Naive B cell (primary cell): ENCODE measurements around the gene RREB1. TPM values are rescaled to one million over a fixed set of nuclear protein-coding genes. Genes with fewer than 3 reads are reported as not detected.

Experiments used
- ATAC-seq, 2 donors: fragments of 150-1000 bp; cut with Tn5 transposase; 2 replicates each; pipeline ENCODE4 v1.10.0; 2021; ENCODE audit warnings: low read depth in 2 of 2, mild to moderate bottlenecking in 2 of 2, moderate library complexity in 2 of 2
- DNase-seq: peaks from one replicate; pipeline ENCODE4 v3.0.0; 2022
- H3K27ac Mint-ChIP-seq, 6 donors: one replicate each; pipeline ENCODE4 v1.8.0; 2020 to 2022; ENCODE audit warnings: mild to moderate bottlenecking in 6 of 6, mixed read lengths in 6 of 6, moderate library complexity in 5 of 6, inconsistent platforms in 2 of 6
- H3K27me3 Mint-ChIP-seq, 3 donors: one replicate each; pipeline ENCODE4 v1.8.0; 2021 to 2022; ENCODE audit warnings: mixed read lengths in 3 of 3, mild to moderate bottlenecking in 1 of 3
- H3K36me3 Mint-ChIP-seq, 2 donors: one replicate each; pipeline ENCODE4 v1.8.0; 2020 to 2022; ENCODE audit warnings: mixed read lengths in 2 of 2, inconsistent platforms in 1 of 2, mild to moderate bottlenecking in 1 of 2
- H3K4me1 Mint-ChIP-seq, 3 donors: one replicate each; pipeline ENCODE4 v1.8.0; 2020 to 2022; ENCODE audit warnings: mixed read lengths in 3 of 3, inconsistent platforms in 1 of 3, mild to moderate bottlenecking in 1 of 3, moderate library complexity in 1 of 3
- H3K4me3 Mint-ChIP-seq, 8 donors: one replicate each; pipeline ENCODE4 v1.8.0; 2020 to 2022; ENCODE audit warnings: mild to moderate bottlenecking in 8 of 8, mixed read lengths in 8 of 8, moderate library complexity in 8 of 8, inconsistent platforms in 2 of 8
- H3K9me3 Mint-ChIP-seq, 7 donors: one replicate each; pipeline ENCODE4 v1.8.0; 2020 to 2022; ENCODE audit warnings: mixed read lengths in 7 of 7, mild to moderate bottlenecking in 5 of 7, inconsistent platforms in 2 of 7, moderate library complexity in 1 of 7
- polyA plus RNA-seq, 6 donors: library from polyadenylated mRNA; unstranded; fragments of 300-500 nt; fragmentation: Illumina TruSeq; gene quantifications; one replicate each; pipeline ENCODE4 v1.2.3, GENCODE V29; 2021; ENCODE audit warnings: low read depth in 6 of 6

Gene RREB1
- polyA plus RNA-seq, 6 donors from 2014 or later, result 1.5 to 9.9 (median 5.2) TPM

GRCh38 chr6:7172649-7173048 lies 64.9 kb downstream of the RREB1 start:
- Mint-ChIP-seq H3K27ac (peak overlapping the region in 1 of 6 donors; percentile 37), H3K27me3 (no peaks in the 10 kb centered on the region), H3K36me3 (no peaks in the 10 kb centered on the region), H3K4me1 (peaks cover 34 to 64% (median 46%) of the 10 kb centered on the region in 3 donors), H3K9me3 (no peaks in the 10 kb centered on the region), H3K4me3 (no peak overlapping the region)
- DNase-seq (no peak), ATAC-seq (no peak)

- Mint-ChIP-seq H3K4me3 (no peak overlapping the region), H3K27me3 (no peaks in the 10 kb centered on the region), H3K4me1 (peaks cover 25 to 53% (median 32%) of the 10 kb centered on the region in 3 donors), H3K36me3 (peaks cover 0 to 2% of the 10 kb centered on the region in 2 donors), H3K9me3 (no peaks in the 10 kb centered on the region), H3K27ac (peak overlapping the region in 4 of 6 donors; percentile 1 to 94 (median 24))
- ATAC-seq (no peak), DNase-seq (no peak)
These were observed 66.2 kb downstream of the RREB1 start for GRCh38 chr6:7173843-7174503.

DNA sequence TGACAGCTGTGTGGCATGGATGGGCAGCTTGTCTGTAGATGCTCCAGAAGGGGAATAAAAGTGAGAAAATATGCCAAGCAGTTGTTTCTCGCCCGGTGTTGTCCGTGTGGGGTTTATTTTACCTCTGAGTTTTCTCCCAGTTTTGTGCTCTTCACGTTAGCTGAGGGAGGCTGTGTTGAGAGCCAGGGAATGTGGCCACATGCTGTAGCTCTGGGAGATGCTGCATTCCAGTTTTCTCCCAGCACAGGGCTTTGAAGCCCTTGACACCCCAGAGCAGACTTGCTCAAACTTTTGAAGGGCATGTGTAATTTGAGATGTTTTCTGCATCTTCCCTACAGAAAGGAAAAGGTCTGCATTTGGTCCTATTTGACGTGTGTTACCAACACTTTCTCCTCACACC lies 67.7 kb downstream of the RREB1 start:
- DNase-seq, result no peak
- Mint-ChIP-seq H3K4me1 (peaks cover 17 to 38% (median 26%) of the 10 kb centered on the region in 3 donors), H3K4me3 (no peak overlapping the region), H3K27me3 (no peaks in the 10 kb centered on the region), H3K36me3 (peaks cover 5 to 8% of the 10 kb centered on the region in 2 donors), H3K27ac (peak overlapping the region in 1 of 6 donors; percentile 72), H3K9me3 (no peaks in the 10 kb centered on the region)
- ATAC-seq, result no peak

DNA sequence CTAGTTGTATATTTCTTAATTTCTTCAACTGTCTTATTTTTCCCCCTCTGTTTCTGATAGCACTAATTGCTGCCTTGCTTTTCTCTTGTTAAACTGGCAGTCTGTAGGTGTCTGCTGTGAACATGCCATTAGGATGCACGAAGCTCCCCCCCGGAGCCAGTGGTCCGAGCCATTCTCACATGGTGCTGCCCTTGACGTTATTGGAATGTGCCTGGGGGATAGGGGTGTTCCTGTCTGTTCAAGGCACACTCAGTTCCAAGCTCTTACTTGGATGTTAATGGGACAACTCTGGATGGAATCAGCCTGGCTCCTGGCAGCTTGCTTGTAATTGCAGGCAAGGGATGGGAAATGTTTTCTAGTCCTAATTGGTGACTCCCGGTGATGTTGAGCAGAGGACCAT lies 68.4 kb downstream of the RREB1 start:
- H3K27me3 Mint-ChIP-seq, result no peaks in the 10 kb centered on the region
- H3K27ac Mint-ChIP-seq, result peak overlapping the region in 2 of 6 donors; percentile 26 to 48
- peaks cover 12 to 16% of the 10 kb centered on the region in 2 donors for H3K36me3 Mint-ChIP-seq
- H3K4me3 Mint-ChIP-seq, result no peak overlapping the region
- no peak for DNase-seq
- no peak for ATAC-seq
- peaks cover 12 to 30% (median 19%) of the 10 kb centered on the region in 3 donors for H3K4me1 Mint-ChIP-seq
- no peaks in the 10 kb centered on the region for H3K9me3 Mint-ChIP-seq

- DNase-seq (no peak), ATAC-seq (no peak)
- Mint-ChIP-seq H3K4me3 (no peak overlapping the region), H3K27me3 (no peaks in the 10 kb centered on the region), H3K36me3 (peaks cover 21 to 29% of the 10 kb centered on the region in 2 donors), H3K9me3 (no peaks in the 10 kb centered on the region), H3K4me1 (peaks cover 6 to 15% (median 9%) of the 10 kb centered on the region in 3 donors), H3K27ac (peak overlapping the region in 3 of 6 donors; percentile 24 to 68 (median 63))
These were observed 70.5 kb downstream of the RREB1 start for GRCh38 chr6:7178280-7178679.

DNA sequence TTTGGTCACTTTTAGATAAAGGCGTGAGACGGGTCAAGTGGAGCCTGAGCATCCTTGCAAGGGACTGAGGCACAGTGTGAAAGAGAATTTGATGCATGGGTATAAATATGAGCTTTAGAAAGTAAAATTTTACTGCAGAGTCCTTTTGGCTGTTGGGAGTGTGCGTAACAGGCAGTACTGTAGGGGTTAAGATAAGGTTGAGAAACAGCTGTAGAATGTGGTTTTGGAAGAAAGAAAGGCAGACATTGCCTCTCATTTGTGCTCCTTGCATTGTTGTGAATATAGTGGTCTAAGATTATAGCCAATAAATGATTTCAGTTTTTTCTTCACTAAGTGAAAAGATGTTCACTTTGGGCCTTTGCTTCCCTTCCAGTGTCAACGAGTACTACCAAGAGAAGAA lies 73.0 kb downstream of the RREB1 start:
- peaks cover 0 to 9% (median 0%) of the 10 kb centered on the region in 3 donors for H3K4me1 Mint-ChIP-seq
- peaks cover 24 to 29% of the 10 kb centered on the region in 2 donors for H3K36me3 Mint-ChIP-seq
- no peaks in the 10 kb centered on the region for H3K27me3 Mint-ChIP-seq
- no peak overlapping the region for H3K4me3 Mint-ChIP-seq
- no peak overlapping the region for H3K27ac Mint-ChIP-seq
- H3K9me3 Mint-ChIP-seq, result no peaks in the 10 kb centered on the region
- ATAC-seq (no peak), DNase-seq (no peak)

DNA sequence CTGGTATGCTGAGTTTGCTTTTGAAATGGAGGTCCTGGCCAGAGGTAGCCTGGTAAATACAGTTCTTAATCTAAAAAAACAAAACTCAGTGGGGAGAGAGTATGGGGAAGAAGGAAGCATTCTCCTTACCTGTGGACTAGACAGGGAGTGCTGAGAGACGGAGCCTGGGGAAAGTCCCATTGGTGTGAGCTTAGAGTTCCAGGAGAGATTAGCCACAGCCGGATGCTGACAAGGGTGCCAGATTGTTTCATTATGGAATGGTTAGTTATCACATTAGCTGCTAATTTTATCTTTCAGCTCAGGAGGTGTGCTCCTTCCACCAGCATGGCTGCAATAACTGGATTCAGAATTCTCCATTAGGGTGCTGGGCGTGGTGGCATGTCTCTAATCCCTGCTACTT lies 75.9 kb downstream of the RREB1 start:
- Mint-ChIP-seq H3K9me3 (no peaks in the 10 kb centered on the region), H3K4me1 (peaks cover 13 to 21% (median 21%) of the 10 kb centered on the region in 3 donors), H3K36me3 (peaks cover 29 to 34% of the 10 kb centered on the region in 2 donors), H3K27me3 (no peaks in the 10 kb centered on the region), H3K4me3 (no peak overlapping the region), H3K27ac (peak overlapping the region in 2 of 6 donors; percentile 46 to 47)
- ATAC-seq (no peak), DNase-seq (no peak)

DNA sequence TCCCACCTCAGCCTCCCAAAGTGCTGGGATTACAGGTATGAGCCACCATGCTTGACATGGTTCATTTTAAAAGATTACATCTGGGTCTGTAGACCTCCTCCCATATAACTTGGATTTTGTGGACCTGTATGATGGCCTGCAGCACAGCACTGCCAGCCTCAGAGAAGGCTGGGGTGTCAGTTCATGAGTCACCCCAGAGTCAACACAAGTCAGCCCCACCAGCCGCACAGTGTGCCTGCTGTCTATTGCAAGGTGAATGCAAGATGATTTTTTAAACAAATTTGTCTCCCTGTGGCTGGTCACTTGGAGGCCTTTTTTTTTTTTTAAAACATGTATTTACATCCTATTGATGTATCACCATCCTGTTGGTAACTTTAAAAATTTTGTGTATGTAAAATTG lies 76.7 kb downstream of the RREB1 start:
- peaks cover 22 to 36% of the 10 kb centered on the region in 2 donors for H3K36me3 Mint-ChIP-seq
- no peaks in the 10 kb centered on the region for H3K27me3 Mint-ChIP-seq
- H3K4me3 Mint-ChIP-seq, result no peak overlapping the region
- peaks cover 14 to 24% (median 23%) of the 10 kb centered on the region in 3 donors for H3K4me1 Mint-ChIP-seq
- no peak for ATAC-seq
- H3K9me3 Mint-ChIP-seq, result no peaks in the 10 kb centered on the region
- H3K27ac Mint-ChIP-seq, result no peak overlapping the region
- no peak for DNase-seq

- H3K9me3 Mint-ChIP-seq, result no peaks in the 10 kb centered on the region
- DNase-seq (no peak), ATAC-seq (no peak)
- no peak overlapping the region for H3K4me3 Mint-ChIP-seq
- no peak overlapping the region for H3K27ac Mint-ChIP-seq
- peaks cover 22 to 40% of the 10 kb centered on the region in 2 donors for H3K36me3 Mint-ChIP-seq
- peaks cover 14 to 24% (median 23%) of the 10 kb centered on the region in 3 donors for H3K4me1 Mint-ChIP-seq
- no peaks in the 10 kb centered on the region for H3K27me3 Mint-ChIP-seq
These were observed 77.8 kb downstream of the RREB1 start for GRCh38 chr6:7185561-7185960.

- ATAC-seq, result peak; percentile 76 to 84
- Mint-ChIP-seq H3K9me3 (no peaks in the 10 kb centered on the region), H3K27ac (peak overlapping the region in 3 of 6 donors; percentile 8 to 66 (median 61))
These were observed 80.7 kb downstream of the RREB1 start for GRCh38 chr6:7188492-7188891.

DNA sequence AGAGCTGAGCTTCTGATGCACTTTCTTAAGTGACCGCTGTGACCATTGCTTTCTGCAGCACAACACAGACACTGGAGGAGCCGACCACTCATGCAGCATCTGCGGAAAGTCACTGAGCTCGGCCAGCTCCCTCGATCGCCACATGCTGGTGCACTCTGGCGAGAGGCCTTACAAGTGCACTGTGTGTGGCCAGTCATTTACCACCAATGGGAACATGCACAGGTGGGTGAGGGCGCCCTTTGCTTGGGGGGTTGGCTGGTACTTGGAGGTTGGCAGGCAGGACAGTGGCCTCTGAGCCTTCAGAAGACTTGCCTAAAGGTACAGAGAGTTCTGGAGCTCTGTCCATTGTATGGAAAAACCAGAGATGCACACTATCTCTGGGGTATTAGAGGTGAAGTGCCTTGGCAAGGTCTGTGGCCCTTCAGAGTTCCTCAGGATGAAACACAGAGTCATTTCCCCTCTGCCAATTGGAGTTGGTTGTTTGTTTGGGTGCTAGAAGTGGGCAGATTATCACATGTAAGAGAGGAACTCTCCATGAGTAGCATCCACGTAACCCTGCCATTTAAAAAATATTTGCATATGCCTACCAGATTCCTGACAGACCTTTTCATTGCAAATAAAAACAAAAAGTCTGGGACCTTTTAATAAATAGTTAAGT lies 81.5 kb downstream of the RREB1 start:
- Mint-ChIP-seq H3K27ac (peak overlapping the region in 1 of 6 donors; percentile 11), H3K27me3 (no peaks in the 10 kb centered on the region), H3K36me3 (peaks cover 7 to 31% of the 10 kb centered on the region in 2 donors), H3K4me3 (peak overlapping the region in 1 of 8 donors; percentile 7), H3K4me1 (peaks cover 14 to 23% (median 22%) of the 10 kb centered on the region in 3 donors), H3K9me3 (no peaks in the 10 kb centered on the region)
- DNase-seq (no peak), ATAC-seq (no peak)

More at GRCh38 chr6:7188492-7188891, 80.7 kb downstream of the RREB1 start:
- Mint-ChIP-seq H3K27me3 (no peaks in the 10 kb centered on the region), H3K4me1 (peaks cover 14 to 23% (median 22%) of the 10 kb centered on the region in 3 donors), H3K4me3 (peak overlapping the region in 1 of 8 donors; percentile 34), H3K36me3 (peaks cover 7 to 31% of the 10 kb centered on the region in 2 donors)
- peak; percentile 13 for DNase-seq

- H3K4me1 Mint-ChIP-seq, result peaks cover 17 to 23% (median 22%) of the 10 kb centered on the region in 3 donors
- no peak overlapping the region for H3K4me3 Mint-ChIP-seq
- H3K27ac Mint-ChIP-seq, result peak overlapping the region in 1 of 6 donors; percentile 26
- peaks cover 10 to 29% of the 10 kb centered on the region in 2 donors for H3K36me3 Mint-ChIP-seq
- DNase-seq (no peak), ATAC-seq (no peak)
- no peaks in the 10 kb centered on the region for H3K27me3 Mint-ChIP-seq
- no peaks in the 10 kb centered on the region for H3K9me3 Mint-ChIP-seq
These were observed 83.0 kb downstream of the RREB1 start for GRCh38 chr6:7190791-7191190.

GRCh38 chr6:7193122-7193521 lies 85.4 kb downstream of the RREB1 start:
- no peak for ATAC-seq
- no peak overlapping the region for H3K4me3 Mint-ChIP-seq

GRCh38 chr6:7194657-7195056 lies 86.9 kb downstream of the RREB1 start:
- no peaks in the 10 kb centered on the region for H3K9me3 Mint-ChIP-seq
- H3K36me3 Mint-ChIP-seq, result peaks cover 12 to 14% of the 10 kb centered on the region in 2 donors
- DNase-seq (no peak), ATAC-seq (no peak)
- peaks cover 8 to 13% (median 11%) of the 10 kb centered on the region in 3 donors for H3K4me1 Mint-ChIP-seq
- H3K4me3 Mint-ChIP-seq, result no peak overlapping the region
- H3K27ac Mint-ChIP-seq, result peak overlapping the region in 1 of 6 donors; percentile 67
- H3K27me3 Mint-ChIP-seq, result no peaks in the 10 kb centered on the region

More at GRCh38 chr6:7193122-7193521, 85.4 kb downstream of the RREB1 start:
- H3K4me1 Mint-ChIP-seq, result peaks cover 8 to 17% (median 15%) of the 10 kb centered on the region in 3 donors
- peaks cover 14 to 24% of the 10 kb centered on the region in 2 donors for H3K36me3 Mint-ChIP-seq
- no peaks in the 10 kb centered on the region for H3K9me3 Mint-ChIP-seq
- no peak for DNase-seq
- peak overlapping the region in 1 of 6 donors; percentile 10 for H3K27ac Mint-ChIP-seq
- no peaks in the 10 kb centered on the region for H3K27me3 Mint-ChIP-seq
